Liver (tissue), 9 donors: ENCODE data around the gene PDE1C. TPM values are rescaled to one million over a fixed set of nuclear protein-coding genes. Genes with fewer than 3 reads are reported as not detected.

ENCODE experiments used
- DNase-seq: peaks from one replicate; pipeline ENCODE4 v3.0.0-alpha.2; 2017; ENCODE audit warnings: low spot score
- H3K27ac ChIP-seq, 2 donors: one replicate each; pipeline ENCODE4 v1.7.0; 2013; ENCODE audit warnings: inconsistent platforms in 2 of 2, low read length in 2 of 2, control low read depth in 1 of 2, low read depth in 1 of 2, mild to moderate bottlenecking in 1 of 2
- H3K27me3 ChIP-seq, 4 donors: one replicate each; pipeline versions ENCODE4 v1.6.1 to v1.7.0; 2013; ENCODE audit warnings: low read length in 3 of 4, inconsistent platforms in 1 of 4, mild to moderate bottlenecking in 1 of 4, moderate library complexity in 1 of 4; ENCODE audit not compliant: control insufficient read depth in 4 of 4, insufficient read depth in 4 of 4
- H3K36me3 ChIP-seq, 4 donors: one replicate each; pipeline versions ENCODE4 v1.6.1 to v1.7.0; 2013; ENCODE audit warnings: low read length in 3 of 4, mild to moderate bottlenecking in 3 of 4, low read depth in 1 of 4, moderate library complexity in 1 of 4; ENCODE audit not compliant: control insufficient read depth in 4 of 4, insufficient read depth in 3 of 4
- H3K4me1 ChIP-seq, 4 donors: one replicate each; pipeline versions ENCODE4 v1.6.1 to v1.7.0; 2013; ENCODE audit warnings: low read length in 3 of 4, mild to moderate bottlenecking in 3 of 4, moderate library complexity in 1 of 4; ENCODE audit not compliant: control insufficient read depth in 4 of 4, insufficient read depth in 4 of 4
- H3K4me3 ChIP-seq, 3 donors: one replicate each; pipeline versions ENCODE4 v1.6.1 to v1.7.0; 2013; ENCODE audit warnings: low read length in 3 of 3, control low read depth in 1 of 3, low read depth in 1 of 3, mild to moderate bottlenecking in 1 of 3
- H3K9ac ChIP-seq, 2 donors: one replicate each; pipeline ENCODE4 v1.7.0; 2013; ENCODE audit warnings: low read length in 2 of 2, mild to moderate bottlenecking in 2 of 2, moderate library complexity in 2 of 2, control low read depth in 1 of 2, low read depth in 1 of 2
- H3K9me3 ChIP-seq, 4 donors: one replicate each; pipeline versions ENCODE4 v1.6.1 to v1.7.0; 2013; ENCODE audit warnings: low read length in 3 of 4; ENCODE audit not compliant: control insufficient read depth in 4 of 4
- FOXA1 ChIP-seq: IDR thresholded peaks from 2 replicates; pipeline ENCODE4 v1.6.1; 2016; ENCODE audit warnings: antibody characterized with exemption
- HNF4G ChIP-seq: IDR thresholded peaks from 2 replicates; pipeline ENCODE4 v1.6.1; 2016; ENCODE audit warnings: antibody characterized with exemption
- NR2F2 ChIP-seq: IDR thresholded peaks from 2 replicates; pipeline ENCODE4 v1.6.1; 2016; ENCODE audit warnings: antibody characterized with exemption
- RAD21 ChIP-seq, 2 donors: IDR thresholded peaks; 2 replicates each; pipeline ENCODE4 v1.6.1; 2016; ENCODE audit warnings: antibody characterized with exemption in 2 of 2, mild to moderate bottlenecking in 2 of 2
- TAF1 ChIP-seq: conservative IDR thresholded peaks from 2 replicates; pipeline ENCODE4 v1.6.1; 2016; ENCODE audit warnings: antibody characterized with exemption, mild to moderate bottlenecking
- WGBS: extraction: QIAGEN DNeasy Blood & Tissue Kit; methylation state at CpG from one replicate; pipeline ENCODE4 v1.1.7; 2013; 5-methylcytosine and 5-hydroxymethylcytosine counted together
- polyA plus RNA-seq, 2 donors: library from polyadenylated mRNA; stranded (reverse) in 1 of 2; unstranded in 1 of 2; fragments of 200-250 nt in 1 of 2; fragments of >200 nt in 1 of 2; fragmentation: Nextera tagmentation in 1 of 2; extraction: Ambion mirVana in 1 of 2; gene quantifications; one replicate each; pipeline versions ENCODE4 v1.2.1 to v1.2.3, GENCODE V29; 2013 to 2015
- total RNA-seq, 2 donors: library from RNA; depleted of rRNA; stranded (reverse); fragments of >200 nt; gene quantifications; one replicate each; pipeline ENCODE4 v1.2.3, GENCODE V29; 2014
- TF ChIP-seq, protein P1 (sequence below): fragments of 150-350 bp; IDR thresholded peaks from 2 replicates; pipeline ENCODE4 v1.5.1; 2017; ENCODE audit warnings: improper control_type of control experiment, low read depth, low read length; ENCODE audit not compliant: missing input control
- TF ChIP-seq, protein P2 (sequence below): IDR thresholded peaks from 2 replicates; pipeline ENCODE4 v1.6.1; 2016; ENCODE audit warnings: antibody characterized with exemption
- TF ChIP-seq, protein P3 (sequence below): IDR thresholded peaks from 2 replicates; pipeline ENCODE4 v1.6.1; 2016; ENCODE audit warnings: antibody characterized with exemption
- TF ChIP-seq, protein P4 (sequence below): IDR thresholded peaks from 2 replicates; pipeline ENCODE4 v1.6.1; 2016; ENCODE audit warnings: antibody characterized with exemption
- TF ChIP-seq, protein P5 (sequence below): IDR thresholded peaks from 2 replicates; pipeline ENCODE4 v1.6.1; 2016; ENCODE audit warnings: antibody characterized with exemption, mild to moderate bottlenecking
- donor health status: healthy.
- donor health status: healthy.
- donor health status: healthy.
- donor health status: healthy.
- donor health status: healthy.

The PDE1C gene
- total and polyA plus RNA-seq, 4 donors: 0.05 to 0.92 (median 0.47) TPM; not detected in 1

DNA sequence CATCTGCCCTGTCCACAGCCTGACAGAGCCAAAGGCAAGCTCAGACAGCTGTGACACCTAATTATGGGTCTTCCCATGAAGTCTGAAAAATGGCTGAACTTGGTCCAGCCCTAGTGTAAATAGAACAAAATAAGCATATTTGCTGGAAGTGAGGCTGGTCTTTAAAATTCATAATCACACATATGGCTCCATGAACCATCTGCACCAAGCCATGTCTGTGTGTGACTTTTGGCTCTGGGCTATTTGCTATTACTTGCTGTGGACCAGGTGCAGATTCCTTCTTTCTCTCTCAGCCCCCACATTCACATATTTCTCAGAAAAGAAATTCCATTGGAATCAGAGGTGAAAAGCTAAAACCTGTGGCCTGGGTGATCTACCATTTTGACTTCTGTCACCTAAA is 175.9 kb downstream of the PDE1C start:
- H3K27me3 ChIP-seq: peaks cover 0 to 3% (median 0%) of the 10 kb centered on the region in 4 donors
- DNase-seq: no peak
- H3K27ac ChIP-seq: no peak overlapping the region
- H3K9me3 ChIP-seq: no peaks in the 10 kb centered on the region
- H3K9ac ChIP-seq: no peak overlapping the region
- no peaks in the 10 kb centered on the region for H3K36me3 ChIP-seq
- H3K4me1 ChIP-seq: no peaks in the 10 kb centered on the region
- TF ChIP-seq, protein P1, sequence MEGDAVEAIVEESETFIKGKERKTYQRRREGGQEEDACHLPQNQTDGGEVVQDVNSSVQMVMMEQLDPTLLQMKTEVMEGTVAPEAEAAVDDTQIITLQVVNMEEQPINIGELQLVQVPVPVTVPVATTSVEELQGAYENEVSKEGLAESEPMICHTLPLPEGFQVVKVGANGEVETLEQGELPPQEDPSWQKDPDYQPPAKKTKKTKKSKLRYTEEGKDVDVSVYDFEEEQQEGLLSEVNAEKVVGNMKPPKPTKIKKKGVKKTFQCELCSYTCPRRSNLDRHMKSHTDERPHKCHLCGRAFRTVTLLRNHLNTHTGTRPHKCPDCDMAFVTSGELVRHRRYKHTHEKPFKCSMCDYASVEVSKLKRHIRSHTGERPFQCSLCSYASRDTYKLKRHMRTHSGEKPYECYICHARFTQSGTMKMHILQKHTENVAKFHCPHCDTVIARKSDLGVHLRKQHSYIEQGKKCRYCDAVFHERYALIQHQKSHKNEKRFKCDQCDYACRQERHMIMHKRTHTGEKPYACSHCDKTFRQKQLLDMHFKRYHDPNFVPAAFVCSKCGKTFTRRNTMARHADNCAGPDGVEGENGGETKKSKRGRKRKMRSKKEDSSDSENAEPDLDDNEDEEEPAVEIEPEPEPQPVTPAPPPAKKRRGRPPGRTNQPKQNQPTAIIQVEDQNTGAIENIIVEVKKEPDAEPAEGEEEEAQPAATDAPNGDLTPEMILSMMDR: no peak
- no peak for TF ChIP-seq RAD21 (IDR thresholded peaks at IDR 0.05)
- no peak for TF ChIP-seq HNF4G
- TF ChIP-seq, protein P2, sequence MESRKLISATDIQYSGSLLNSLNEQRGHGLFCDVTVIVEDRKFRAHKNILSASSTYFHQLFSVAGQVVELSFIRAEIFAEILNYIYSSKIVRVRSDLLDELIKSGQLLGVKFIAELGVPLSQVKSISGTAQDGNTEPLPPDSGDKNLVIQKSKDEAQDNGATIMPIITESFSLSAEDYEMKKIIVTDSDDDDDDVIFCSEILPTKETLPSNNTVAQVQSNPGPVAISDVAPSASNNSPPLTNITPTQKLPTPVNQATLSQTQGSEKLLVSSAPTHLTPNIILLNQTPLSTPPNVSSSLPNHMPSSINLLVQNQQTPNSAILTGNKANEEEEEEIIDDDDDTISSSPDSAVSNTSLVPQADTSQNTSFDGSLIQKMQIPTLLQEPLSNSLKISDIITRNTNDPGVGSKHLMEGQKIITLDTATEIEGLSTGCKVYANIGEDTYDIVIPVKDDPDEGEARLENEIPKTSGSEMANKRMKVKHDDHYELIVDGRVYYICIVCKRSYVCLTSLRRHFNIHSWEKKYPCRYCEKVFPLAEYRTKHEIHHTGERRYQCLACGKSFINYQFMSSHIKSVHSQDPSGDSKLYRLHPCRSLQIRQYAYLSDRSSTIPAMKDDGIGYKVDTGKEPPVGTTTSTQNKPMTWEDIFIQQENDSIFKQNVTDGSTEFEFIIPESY: no peak
- TF ChIP-seq TAF1: no peak
- TF ChIP-seq, protein P3, sequence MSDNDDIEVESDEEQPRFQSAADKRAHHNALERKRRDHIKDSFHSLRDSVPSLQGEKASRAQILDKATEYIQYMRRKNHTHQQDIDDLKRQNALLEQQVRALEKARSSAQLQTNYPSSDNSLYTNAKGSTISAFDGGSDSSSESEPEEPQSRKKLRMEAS: no peak
- TF ChIP-seq, protein P4, sequence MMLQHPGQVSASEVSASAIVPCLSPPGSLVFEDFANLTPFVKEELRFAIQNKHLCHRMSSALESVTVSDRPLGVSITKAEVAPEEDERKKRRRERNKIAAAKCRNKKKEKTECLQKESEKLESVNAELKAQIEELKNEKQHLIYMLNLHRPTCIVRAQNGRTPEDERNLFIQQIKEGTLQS: no peak
- TF ChIP-seq NR2F2: no peak
- no peak for TF ChIP-seq FOXA1
- TF ChIP-seq, protein P5, sequence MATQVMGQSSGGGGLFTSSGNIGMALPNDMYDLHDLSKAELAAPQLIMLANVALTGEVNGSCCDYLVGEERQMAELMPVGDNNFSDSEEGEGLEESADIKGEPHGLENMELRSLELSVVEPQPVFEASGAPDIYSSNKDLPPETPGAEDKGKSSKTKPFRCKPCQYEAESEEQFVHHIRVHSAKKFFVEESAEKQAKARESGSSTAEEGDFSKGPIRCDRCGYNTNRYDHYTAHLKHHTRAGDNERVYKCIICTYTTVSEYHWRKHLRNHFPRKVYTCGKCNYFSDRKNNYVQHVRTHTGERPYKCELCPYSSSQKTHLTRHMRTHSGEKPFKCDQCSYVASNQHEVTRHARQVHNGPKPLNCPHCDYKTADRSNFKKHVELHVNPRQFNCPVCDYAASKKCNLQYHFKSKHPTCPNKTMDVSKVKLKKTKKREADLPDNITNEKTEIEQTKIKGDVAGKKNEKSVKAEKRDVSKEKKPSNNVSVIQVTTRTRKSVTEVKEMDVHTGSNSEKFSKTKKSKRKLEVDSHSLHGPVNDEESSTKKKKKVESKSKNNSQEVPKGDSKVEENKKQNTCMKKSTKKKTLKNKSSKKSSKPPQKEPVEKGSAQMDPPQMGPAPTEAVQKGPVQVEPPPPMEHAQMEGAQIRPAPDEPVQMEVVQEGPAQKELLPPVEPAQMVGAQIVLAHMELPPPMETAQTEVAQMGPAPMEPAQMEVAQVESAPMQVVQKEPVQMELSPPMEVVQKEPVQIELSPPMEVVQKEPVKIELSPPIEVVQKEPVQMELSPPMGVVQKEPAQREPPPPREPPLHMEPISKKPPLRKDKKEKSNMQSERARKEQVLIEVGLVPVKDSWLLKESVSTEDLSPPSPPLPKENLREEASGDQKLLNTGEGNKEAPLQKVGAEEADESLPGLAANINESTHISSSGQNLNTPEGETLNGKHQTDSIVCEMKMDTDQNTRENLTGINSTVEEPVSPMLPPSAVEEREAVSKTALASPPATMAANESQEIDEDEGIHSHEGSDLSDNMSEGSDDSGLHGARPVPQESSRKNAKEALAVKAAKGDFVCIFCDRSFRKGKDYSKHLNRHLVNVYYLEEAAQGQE: no peak
- H3K4me3 ChIP-seq: no peak overlapping the region

DNA sequence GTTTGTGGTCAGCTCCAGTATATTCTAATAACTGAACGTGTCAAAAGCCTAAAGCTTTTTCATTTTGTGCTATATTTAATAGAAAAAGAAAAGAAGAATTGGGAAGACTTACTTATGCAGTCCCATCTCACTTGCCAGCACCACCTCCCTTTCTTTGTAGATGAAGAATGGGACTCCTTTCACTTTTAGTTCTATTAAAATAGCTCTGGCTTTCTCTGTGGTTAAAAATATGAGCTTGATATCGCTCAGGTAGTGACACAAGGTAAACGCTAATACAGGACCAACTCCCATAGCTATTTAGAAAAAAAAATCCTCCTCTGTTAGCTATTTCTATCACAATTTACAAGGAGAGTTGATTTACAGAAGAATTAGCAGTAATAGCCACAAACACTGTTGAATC is 176.8 kb downstream of the PDE1C start:
- Histone ChIP-seq H3K4me3 (no peak overlapping the region), H3K9me3 (no peaks in the 10 kb centered on the region), H3K4me1 (no peaks in the 10 kb centered on the region), H3K9ac (no peak overlapping the region), H3K36me3 (no peaks in the 10 kb centered on the region), H3K27ac (no peak overlapping the region), H3K27me3 (peaks cover 0 to 3% (median 0%) of the 10 kb centered on the region in 4 donors)
- WGBS: 82% methylated on average over 3 of the region's 3 CpGs
- DNase-seq: no peak
- no peak for TF ChIP-seq NR2F2
